AG20443 (cell line): Measurements from ENCODE around the gene TMC2.
"Not testable (repeated sequence)": the region's sequence is repeated elsewhere in the genome, so short reads cannot be mapped to it uniquely, and the experiment has no call there.

Source experiments
- DNase-seq: peaks from one replicate; pipeline ENCODE4 v3.0.0; 2012; ENCODE audit warnings: low spot score, mixed read lengths

The TMC2 gene

DNA sequence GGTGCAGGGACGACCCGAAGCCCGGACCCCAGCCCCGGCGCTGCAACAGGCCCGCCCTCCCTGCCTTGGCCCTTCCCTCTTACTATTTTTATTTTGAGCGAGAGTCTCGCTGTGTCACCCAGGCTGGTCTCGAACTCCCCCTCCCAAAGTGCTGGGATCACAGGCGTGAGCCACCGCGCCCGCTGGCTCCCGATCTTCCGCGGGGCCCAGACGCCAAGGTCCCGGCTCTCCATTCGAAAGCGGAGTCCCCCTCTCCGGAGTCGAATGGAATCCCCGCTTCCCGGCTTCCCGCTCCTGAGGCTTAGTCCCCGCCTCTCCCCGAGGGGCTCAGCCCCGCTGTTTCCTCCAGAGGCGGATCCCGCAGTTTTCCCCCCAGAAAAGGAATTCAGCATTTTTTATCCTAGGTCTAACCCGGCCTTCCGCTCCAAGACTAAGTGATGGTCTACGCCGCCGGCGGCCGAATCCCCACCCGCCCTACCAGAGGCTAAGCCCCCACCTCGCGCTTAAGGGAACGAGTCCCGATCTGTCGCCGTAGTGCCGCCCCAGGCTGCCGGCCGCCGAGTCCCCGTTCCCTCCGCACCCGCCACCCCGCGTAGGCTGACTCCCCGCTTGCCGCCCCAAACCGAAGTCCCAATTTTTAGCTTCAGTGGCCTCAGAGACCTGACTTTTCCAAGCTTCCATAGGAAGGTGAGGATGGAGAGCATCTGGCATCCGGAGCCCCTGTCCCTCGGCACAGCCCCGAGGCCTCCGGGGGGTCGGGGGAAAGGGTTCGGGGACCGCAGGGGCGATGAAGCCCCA is 11.5 kb upstream of the TMC2 start:
- peak; percentile 79 for DNase-seq

DNA sequence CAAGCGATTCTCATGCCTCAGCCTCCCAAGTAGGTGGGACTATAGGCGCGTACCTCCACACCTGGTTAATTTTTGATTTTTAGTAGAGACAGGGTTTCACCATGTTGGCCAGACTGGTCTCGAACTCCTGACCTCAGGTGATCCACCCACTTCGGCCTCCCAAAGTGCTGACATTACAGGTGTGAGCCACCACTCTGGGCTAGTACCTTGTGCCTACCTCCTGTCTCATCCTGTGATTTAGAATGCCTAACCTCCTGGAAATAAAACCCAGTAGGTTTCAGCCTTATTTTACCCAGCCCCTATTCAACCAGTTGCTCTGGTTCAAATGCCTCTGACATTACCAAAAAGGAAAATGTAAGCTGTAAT is 10.2 kb upstream of the TMC2 start:
- not testable (repeated sequence) for DNase-seq

DNA sequence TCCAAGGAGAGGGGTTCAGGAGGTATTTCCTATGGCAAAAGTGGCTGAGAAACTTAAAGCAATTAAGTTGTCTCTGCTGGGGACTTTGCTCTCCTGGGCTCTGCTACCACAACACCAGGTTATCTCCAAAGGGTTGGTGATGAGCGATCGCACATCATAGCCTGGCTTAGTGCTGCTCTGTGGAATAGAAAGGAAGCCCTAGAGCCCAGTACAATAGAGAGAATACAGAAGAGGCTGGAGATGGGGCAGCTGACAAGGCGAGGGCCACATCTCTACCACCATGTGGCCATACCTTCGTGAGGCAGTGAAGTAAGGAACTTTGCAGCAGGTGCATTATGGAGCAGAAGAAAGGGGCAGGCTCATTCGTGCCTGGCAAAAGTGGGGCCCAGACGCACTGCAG is 8.6 kb upstream of the TMC2 start:
- no peak for DNase-seq

DNA sequence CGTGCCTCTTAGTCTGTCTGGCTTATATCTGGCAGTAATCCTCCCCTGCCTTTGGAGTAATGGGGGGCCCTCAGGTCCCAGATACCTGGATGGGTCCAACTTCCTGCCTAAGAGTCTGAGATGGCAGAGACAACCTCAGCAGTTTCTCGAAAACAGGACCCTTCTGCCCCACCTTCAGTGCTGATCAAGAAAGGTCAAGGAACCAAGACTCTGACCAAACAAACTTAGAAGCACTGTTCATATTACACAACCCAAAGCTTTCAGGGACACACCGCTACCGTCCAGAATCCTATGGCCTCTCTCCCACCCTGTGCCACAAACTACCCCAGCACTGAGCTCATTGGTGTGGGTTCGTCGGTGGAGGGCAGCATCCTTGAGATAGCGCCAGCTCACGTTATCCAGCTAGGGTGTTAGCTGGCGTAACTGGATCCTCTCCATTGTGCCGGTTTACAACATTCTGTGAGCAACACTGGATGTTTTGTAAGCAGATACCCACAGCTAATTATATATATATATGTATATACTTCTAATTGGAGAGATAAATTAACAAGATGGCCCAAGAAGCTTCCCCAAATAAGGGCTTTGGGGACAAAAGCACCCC is 7.6 kb upstream of the TMC2 start:
- DNase-seq: no peak

DNA sequence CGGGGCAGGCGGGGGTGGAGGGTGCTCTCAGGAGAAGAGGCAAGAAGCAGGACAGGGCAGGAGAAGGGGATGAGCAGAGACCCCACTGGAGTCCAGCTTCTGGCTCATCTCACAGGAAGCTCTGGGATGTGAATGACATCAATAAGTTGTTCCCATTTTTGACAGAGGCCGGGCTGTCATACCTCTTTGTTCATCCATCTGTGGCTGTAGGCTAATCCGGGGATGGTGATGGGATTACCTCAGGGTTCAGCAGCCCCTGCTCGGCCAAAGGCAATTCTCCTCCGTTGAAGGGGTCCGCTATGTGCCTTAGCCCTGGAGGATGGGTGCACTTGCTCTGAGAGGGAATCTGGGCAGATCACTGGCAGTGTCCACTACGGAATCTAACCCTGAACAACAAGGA is 3.3 kb upstream of the TMC2 start:
- no peak for DNase-seq

DNA sequence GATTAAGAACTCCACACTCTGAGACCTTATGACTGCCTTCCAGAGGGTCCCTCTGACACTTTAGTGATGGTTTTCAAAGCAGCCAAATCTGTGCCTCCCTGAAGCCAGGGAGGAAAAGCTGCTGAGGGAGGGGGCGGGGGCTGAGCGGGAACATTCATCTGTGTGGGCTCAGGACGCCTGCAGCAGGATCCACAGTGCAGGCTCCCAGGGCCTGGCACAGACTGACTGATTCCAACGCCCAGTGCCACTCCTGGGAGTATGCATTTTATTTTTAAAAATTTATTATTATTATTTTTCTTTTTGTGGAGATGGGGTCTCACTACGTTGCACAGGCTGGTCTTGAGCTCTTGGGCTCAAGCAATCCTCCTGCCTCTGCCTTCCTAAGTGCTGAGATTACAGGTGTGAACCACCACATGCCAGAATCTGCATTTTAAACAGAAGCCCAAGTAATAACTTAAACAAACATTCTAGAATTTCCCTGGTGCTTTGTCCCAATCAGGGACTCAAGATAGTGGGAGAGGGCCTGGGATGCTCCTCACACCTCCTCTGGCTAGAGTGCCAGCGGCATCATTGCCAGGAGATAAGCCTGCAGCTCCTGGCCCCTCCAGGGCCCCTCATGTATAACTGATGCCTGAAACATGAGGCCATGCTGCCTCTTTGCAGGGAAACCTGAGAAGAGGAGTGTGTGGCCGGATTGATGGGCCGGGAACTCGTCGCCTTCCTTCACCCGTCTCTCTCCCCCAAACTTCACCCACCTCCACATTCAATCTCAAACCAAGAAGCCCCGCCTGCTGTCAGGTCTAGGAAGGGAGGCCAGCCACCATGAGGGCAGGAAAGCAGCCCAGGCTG is 438 bp upstream of the TMC2 start:
- DNase-seq: no peak

DNA sequence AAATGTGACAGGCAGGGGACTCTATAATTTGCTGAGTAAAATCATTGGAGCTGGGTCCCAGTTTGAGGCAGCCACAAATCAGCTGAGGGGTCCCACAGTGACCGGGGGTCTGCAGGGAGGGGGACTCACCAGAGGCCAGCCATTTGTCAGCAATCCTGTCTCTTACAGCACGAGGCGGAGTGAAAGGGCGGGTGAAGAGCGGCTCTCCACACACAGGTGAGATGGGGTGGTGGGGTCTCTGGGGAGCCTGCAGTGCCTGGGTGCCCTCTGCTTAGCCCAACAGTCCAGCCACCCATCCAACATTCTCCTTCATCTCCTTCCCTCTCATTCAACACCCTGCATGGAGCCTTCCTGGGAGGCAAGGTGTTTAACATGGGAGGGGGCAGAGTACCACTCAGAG is 728 bp downstream of the TMC2 start:
- no peak for DNase-seq

DNA sequence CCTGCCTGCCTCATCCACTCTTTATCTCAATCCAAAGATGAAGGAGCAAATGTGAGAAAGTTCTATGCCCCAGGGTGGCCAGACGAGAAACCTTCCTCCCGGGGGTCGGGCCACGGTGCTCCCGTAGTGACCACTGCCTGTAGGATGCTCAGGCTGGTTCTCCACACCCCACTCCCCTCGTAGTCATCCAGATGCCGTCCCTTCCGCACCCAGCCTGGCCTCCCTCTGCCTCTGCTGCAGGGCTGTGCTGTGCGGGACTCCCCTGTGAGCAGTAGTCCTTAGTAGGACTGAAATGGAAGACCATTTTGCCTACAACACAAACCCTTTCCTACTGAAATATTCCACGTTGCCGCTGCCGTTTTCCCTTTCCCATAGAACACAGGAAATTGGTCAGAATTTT is 2.0 kb downstream of the TMC2 start:
- DNase-seq: no peak

DNA sequence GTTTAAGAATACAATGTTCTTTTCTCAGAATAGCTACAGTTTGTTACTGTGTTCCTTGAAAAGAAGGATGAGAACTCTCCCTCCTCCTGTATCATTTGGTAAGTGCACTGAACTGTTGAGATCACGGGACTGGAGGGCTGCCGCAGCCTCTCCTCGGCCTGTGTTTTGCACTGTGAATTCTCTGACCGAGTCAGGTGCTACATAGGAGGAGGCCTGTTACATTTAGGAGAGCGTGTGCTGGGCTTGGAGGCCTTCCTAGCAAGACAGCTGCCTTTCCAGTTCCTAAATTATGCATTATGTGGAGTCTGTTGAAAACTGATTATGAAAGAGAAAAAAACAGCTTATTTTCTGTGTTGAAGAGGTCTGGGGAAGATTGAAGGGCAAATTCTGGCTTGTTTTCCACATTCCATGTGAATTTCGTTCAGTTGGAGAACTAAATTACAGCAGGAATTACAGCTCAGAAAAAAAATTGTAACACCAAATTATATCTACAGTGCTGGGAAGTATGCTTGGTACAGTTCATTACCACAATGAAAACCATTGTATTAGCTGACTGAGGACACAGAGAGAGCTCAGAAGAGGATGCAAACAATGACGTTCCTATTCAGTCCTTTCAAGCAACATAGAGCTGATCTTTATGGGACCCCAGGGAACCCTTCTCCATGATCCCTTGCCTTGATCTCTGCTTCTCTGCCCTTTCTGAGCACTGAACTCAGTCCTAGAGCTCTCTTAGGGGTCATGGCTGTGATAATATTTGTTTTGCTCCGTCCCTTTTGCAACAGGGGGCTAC is 2.8 kb downstream of the TMC2 start:
- no peak for DNase-seq

DNA sequence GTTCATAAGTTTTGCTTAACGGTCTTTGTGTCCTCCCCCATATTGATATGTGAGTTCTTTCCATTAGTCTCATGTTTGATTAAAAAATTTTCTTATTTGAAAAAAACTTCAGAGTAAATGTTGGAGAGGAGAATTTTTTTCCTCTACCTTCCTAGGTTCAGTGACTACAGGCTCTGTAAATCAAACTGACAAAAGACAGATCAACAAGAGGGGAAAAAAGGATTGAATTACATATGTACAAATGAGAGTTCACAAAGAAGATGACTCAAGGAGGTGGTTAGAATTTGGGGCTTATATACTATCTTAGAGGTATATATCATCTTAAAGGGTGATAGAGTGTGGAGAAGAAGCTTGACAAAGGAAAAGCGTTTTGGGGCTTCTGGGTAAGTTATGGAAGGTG is 5.6 kb downstream of the TMC2 start:
- no peak for DNase-seq

DNA sequence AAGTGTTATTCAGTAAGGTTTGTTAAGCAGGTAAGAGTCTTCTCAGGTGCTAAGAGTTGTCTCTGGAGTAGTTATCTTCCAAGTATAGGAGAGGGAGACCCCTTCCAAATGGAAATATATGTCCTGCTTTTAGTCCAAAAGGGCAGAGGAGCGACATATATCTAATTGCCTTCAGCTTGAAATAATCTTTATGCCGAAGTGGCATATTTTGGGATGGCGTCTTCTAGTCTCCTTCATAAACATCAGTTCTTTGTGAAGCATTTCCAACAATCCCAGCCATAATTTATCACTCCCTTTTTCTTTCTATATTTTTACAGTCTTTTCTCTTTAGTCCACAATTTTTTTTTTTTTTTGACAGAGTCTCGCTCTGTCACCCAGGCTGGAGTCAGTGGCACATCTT is 6.0 kb downstream of the TMC2 start:
- no peak for DNase-seq

DNA sequence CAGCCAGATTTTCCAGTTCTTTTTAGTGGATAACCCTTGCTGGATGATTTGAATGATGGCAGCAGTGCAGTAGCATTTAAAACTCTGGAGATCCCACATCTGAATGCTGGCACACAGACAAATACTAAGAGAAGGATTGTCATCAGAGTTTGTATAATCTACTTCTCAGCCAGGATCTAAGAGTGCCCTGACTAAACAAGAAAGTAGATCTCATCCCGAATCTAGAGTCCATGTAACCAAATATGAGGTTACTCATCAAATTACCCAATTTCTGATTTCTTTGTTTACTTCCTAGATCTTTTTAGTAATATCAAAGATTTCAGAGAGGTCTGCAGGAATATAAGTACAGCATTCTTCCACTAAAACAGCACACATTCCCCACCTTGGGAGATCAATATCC is 7.8 kb downstream of the TMC2 start:
- DNase-seq: no peak

DNA sequence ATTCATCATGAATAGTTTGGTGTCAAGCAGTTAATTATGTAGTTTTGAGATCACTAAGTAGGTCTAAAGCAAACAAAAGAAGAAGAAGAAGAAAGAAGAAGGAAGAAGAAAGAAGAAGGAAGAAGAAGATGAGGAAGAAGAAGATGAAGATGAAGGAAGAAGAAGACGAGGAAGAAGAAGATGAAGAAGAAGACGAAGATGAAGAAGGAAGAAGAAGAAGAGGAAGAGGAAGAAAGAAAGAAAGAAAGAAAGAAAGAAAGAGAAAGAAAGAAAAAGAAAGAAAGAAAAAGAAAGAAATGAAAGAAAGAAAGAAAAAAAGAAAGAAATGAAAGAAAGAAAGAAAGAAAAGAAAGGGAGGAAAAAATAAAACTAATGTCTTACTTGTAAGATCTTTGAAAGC is 9.2 kb downstream of the TMC2 start:
- no peak for DNase-seq

DNA sequence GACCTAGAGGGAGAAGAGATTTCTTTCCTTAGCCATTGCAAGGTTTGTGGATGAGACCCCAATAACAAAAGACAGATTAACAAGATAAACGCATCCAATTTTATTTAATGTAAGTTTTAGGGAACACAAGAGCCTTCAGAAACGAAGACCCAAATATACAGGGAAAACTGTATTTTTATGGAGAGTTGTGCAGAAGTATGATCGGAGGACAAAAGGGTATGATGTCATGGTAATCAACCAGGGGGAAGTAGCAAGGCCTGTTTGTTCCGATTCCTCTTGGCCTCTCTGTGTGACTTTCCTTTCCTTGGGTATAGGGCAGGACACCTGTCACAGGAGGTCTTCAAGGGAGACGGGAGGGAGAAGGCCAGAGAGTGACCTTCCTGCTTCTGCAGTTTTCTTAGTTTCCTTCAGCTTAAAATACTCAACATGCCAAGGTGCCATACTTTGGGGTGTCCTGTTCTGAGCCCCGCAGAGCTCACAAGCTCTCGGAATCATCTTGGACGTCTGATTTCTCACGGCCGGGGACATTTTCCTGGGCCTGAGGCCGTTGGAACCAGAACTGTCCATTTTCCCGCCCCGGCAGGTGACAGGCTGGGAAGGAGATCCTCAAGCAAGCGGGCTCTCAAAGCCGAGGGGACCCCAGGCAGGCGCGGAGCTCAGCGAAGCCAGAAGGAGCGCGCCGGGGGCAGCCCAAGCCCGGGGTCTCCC is 21.7 kb downstream of the TMC2 start:
- DNase-seq: no peak

DNA sequence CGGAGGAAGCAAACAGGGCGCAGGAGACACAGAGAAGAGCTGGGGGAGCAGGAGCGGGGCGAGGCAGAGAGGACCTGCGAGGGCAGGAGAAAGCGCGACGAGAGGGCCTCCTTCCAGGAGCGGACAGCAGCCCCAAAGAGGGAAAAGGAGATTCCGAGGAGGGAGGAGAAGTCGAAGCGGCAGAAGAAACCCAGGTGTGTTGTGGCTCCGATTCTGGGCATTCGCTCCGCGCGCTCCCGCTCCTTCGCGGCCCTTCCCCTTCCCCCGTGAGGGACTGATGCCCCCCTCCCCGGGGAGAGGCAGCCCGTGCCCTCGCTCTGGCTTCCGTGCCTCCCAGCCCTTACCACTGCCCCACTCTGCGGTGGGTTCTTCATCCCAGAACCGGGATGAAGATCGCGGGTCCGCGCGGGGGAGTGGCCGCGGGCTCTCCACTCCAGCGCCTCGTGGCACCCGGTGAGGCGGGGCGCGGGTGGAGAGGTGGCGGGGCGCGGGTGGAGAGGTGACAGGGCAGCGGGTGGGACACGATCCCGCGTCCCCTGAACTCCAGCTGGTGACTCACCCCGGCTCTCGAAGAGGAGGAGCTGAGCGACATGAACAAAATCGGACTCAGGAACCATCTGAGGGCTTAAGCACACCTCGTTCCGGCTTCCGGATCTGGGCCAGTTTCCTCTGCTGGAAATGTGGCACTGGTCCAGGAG is 22.4 kb downstream of the TMC2 start:
- DNase-seq: no peak

DNA sequence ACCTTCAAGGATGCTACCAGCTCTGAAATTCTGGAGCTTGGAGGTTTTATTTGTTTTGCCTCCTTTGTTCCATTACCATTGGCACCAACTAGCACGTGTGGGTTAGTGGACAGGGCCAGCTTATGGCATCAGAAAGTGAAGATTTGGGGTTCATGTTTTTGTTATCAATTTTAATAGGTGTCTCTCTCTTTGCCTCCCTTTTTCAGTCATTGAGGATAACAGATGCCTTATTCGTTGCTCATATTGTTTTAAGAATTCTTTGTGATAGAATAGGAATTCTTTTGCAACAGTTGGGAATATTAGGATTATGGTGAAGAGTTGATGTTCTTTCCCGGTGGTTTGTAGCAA is 22.9 kb downstream of the TMC2 start:
- no peak for DNase-seq

DNA sequence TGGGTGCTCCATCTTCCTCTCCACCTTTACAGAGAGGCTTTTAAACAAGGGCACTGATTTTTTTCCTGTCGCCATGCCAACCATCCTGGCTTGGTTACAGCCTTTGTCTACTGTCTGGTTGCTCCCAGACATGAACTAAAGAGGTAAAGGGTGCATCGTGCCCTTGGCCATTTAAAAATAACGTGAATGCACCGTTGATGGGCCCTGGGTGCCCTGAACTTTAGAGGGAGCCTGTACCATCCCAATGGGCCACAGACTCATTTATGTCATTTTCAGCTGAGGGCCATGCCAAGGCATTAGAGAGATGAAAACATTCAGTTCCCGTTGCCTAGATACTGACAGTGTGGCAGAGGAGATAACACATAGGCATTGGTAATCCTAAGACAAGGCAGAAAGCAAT is 23.3 kb downstream of the TMC2 start:
- DNase-seq: no peak

DNA sequence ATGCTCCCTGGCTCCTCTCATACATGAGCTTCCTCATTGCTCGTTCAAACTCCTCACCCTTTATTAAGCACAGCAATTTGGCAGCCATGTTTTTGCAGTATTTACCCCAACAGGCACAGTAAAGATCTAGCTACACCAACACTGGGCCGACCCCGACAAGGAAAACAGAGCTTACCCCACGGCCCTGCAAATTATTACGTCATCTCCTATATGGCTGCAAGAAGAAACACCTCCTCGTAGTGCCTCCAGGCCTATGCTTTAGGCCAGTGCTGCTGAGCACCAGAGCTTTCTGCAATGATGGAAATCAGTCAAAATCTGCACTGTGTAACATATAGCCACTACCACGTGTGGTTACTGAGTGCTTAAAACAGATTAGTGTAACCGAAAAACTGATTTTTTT is 26.7 kb downstream of the TMC2 start:
- no peak for DNase-seq

DNA sequence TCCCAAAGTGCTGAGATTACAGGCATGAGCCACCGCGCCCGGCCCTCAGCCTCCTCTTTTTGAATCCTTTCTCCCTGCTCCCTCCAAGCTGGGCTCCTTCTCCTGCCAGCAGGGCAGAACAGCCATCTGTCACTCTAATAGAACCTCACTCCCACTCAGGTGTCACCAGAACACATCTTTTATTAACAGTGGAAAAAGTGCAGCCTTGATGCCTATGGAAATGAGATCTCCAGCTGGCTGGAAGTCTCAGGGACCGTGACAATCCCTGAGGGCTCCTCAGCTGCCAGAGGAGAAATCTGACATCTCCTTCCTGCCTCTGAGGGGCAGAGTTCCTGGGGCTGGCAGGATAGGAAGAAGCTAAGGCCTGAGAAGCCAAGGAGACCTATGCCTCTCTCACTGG is 28.0 kb downstream of the TMC2 start:
- DNase-seq: no peak

DNA sequence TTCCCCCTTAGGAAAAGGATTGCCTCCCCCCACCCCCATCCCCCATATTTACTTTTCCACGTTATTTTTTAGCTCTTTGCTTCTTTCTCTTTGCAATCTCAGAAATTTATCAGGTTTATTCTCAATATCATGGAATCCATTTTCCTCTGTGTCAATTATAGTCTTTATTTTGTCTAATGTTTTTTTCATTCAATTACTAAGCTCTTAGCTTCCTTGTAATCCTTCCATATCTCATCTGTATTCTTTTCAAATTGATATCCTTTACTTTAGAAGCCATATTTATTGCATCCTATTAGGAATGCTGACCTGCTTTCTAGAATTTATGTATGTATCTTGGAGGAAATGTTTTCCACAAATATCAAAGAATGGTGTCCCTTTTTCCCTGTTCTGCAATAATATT is 39.3 kb downstream of the TMC2 start:
- DNase-seq: no peak

DNA sequence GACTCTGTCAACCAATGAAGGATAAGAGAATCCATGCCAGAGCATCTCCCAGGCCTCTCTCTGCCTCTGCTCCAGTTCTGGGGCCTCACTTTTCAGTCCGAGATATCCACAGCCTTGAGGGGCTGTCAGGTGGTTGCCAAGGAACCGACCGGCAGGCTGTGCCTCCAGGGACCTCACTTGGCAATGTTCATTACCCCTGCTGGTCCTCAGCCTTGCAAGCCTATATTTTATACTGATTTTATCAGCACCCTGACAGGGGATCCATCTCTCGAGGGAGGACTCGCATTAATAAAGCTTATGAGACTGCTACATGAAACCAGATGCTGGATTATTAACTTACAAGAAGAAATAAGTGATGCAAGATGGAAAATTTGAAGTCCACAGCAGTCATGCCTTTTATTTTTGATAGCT is 39.9 kb downstream of the TMC2 start:
- no peak for DNase-seq
